Mesothelial cell of epicardium (in vitro differentiated cells): ENCODE results near the gene KCNAB3. TPM values are rescaled to one million over a fixed set of nuclear protein-coding genes. Genes with fewer than 3 reads are reported as not detected.

Experiments used
- DNase-seq, 2 experiments: peaks; one replicate each; pipeline ENCODE4 v3.0.0; 2021; ENCODE audit warnings: low spot score in 2 of 2; ENCODE audit not compliant: unreplicated experiment in 2 of 2
- H3K27ac Mint-ChIP-seq: 2 replicates; pipeline ENCODE4 v1.8.0; 2021; ENCODE audit warnings: mixed read lengths
- H3K27me3 Mint-ChIP-seq: 2 replicates; pipeline ENCODE4 v1.8.0; 2021; ENCODE audit warnings: low read depth, mixed read lengths
- H3K36me3 Mint-ChIP-seq: 2 replicates; pipeline ENCODE4 v1.8.0; 2021; ENCODE audit warnings: mixed read lengths
- H3K4me1 Mint-ChIP-seq: 2 replicates; pipeline ENCODE4 v1.8.0; 2021; ENCODE audit warnings: mixed read lengths
- H3K4me3 Mint-ChIP-seq: 2 replicates; pipeline ENCODE4 v1.8.0; 2021; ENCODE audit warnings: mild to moderate bottlenecking, moderate library complexity, mixed read lengths
- H3K9me3 Mint-ChIP-seq: 2 replicates; pipeline ENCODE4 v1.8.0; 2021; ENCODE audit warnings: mixed read lengths
- total RNA-seq: library from RNA; stranded (reverse); gene quantifications from 3 replicates; pipeline ENCODE4 v1.2.1, GENCODE V29; 2021
- TF ChIP-seq, protein P1 (sequence below): fragments of 200-600 bp; sonication (generic); IDR thresholded peaks from one replicate; pipeline ENCODE4 v1.5.0; 2021; ENCODE audit warnings: antibody characterized with exemption; ENCODE audit not compliant: unreplicated experiment

The KCNAB3 gene
- total RNA-seq, 1 donor from 2014 or later, result 18.8 TPM

DNA sequence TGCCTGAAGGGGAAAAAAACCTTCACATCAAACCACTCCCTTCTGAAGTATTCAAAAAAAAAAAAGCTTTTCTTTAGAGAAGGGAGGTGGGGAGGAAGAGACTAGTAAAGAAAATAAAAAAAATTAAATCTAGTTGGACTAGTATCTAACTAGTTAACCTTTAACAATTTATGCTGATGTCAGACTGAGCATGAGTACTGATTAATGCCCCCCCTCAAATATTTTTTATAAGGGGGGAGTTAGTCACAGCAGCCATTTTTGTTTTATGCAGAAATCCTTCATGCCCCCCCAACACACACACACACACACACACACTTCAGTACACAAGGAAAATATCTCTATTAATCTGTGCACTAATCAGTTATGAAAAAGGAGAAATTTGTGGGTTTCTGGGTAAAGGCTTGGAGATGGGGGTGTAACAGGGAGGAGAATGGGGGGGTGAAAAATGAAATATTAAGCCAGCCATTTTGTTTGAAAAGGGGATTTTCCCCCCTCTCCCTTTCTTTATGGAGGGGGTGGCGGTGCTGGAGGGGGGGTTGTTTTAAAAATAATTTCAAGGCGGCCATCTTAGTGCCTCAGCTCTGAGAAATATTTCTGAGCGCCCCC, 45.8 kb downstream of the KCNAB3 start:
- Mint-ChIP-seq H3K27ac (no peak overlapping the region), H3K4me3 (no peak overlapping the region), H3K36me3 (no peaks in the 10 kb centered on the region), H3K9me3 (no peaks in the 10 kb centered on the region), H3K4me1 (peaks cover 6% of the 10 kb centered on the region), H3K27me3 (no peaks in the 10 kb centered on the region)
- DNase-seq, result no peak
- TF ChIP-seq, protein P1, sequence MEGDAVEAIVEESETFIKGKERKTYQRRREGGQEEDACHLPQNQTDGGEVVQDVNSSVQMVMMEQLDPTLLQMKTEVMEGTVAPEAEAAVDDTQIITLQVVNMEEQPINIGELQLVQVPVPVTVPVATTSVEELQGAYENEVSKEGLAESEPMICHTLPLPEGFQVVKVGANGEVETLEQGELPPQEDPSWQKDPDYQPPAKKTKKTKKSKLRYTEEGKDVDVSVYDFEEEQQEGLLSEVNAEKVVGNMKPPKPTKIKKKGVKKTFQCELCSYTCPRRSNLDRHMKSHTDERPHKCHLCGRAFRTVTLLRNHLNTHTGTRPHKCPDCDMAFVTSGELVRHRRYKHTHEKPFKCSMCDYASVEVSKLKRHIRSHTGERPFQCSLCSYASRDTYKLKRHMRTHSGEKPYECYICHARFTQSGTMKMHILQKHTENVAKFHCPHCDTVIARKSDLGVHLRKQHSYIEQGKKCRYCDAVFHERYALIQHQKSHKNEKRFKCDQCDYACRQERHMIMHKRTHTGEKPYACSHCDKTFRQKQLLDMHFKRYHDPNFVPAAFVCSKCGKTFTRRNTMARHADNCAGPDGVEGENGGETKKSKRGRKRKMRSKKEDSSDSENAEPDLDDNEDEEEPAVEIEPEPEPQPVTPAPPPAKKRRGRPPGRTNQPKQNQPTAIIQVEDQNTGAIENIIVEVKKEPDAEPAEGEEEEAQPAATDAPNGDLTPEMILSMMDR, result no peak

DNA sequence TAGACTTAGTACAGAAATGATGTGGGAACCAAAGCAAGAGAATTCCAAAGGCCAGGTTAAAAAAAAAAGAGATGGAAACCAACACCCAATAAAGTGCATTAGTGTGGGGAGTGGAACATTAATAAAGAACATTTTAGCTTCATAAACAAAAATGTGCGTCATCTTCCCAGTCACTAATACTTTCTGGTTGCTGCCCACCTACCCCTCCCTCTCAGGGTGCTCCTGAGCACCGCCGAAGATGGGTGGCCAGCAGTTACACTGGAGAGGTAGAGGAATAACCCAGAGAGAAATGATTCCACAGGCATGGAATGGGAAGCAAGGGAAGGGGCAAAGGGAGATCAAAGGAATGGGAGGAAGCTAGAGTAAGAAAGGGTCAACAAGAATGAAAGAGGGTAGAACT, 47.0 kb downstream of the KCNAB3 start:
- Mint-ChIP-seq H3K4me1 (peaks cover 6% of the 10 kb centered on the region), H3K27me3 (no peaks in the 10 kb centered on the region), H3K9me3 (no peaks in the 10 kb centered on the region), H3K4me3 (no peak overlapping the region), H3K36me3 (no peaks in the 10 kb centered on the region), H3K27ac (no peak overlapping the region)
- no peak for DNase-seq
- TF ChIP-seq, protein P1, result no peak

DNA sequence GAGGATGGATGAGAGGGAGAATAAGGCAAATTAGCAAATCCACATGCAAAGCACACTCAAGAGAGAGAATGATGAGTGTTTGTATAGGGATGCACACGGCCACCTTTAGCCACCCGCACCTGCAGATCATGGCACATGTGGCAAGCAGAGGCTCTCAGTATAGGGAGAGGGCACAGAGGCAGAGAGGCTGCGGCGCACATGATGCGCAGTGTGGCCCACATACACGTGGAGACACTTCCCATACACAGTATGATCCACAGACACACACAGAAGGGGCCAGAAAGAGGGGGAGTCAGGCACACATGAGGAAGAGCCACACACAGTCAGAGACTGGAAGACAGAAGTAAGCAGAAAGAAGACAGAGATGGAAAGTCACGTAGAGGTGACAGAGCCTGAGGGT, 47.6 kb downstream of the KCNAB3 start:
- Mint-ChIP-seq H3K4me1 (peaks cover 6% of the 10 kb centered on the region), H3K9me3 (no peaks in the 10 kb centered on the region), H3K27me3 (no peaks in the 10 kb centered on the region), H3K36me3 (no peaks in the 10 kb centered on the region), H3K4me3 (no peak overlapping the region), H3K27ac (no peak overlapping the region)
- DNase-seq, result no peak
- TF ChIP-seq, protein P1, result no peak

DNA sequence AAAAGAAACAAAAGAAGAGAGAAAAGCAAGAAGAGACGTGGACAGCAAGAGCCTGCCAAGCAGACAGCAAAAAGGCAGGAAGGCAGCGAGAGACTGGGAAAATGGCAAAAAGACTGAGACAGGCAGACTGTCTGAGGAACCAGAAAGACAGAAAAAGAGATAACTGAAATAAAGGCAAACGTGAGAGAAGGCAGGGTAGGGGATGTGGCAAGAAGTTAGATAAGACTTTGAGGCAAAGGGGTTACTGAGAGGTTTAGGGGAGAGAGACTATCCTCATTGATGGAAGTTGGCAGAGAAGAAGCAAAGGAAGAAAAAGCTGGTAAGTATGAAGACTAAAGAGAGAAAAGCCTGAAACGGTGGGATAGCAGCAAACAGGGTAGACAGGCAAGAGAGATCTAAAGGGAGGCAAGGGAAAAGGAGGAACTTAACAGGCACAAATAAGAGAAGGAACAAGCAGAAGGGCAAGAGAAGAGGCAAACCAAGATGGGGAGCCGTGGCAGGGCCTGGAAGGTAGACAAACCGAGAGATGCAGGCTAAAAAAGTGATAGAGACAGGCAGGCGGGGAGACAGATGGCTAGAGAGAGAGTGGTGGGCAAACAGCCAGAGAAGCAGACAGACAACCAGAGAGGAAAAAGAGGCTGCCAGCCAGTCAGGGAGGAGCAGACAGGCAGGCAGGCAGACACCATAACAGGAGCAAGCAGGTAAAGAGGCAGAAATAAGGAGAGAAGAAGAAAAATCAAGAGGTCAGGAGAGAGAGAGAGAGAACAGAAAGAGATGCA, 48.2 kb downstream of the KCNAB3 start:
- TF ChIP-seq, protein P1, result no peak
- H3K9me3 Mint-ChIP-seq, result no peaks in the 10 kb centered on the region
- peaks cover 3% of the 10 kb centered on the region for H3K4me1 Mint-ChIP-seq
- peak in 1 of 2 experiments; percentile 14 for DNase-seq
- no peaks in the 10 kb centered on the region for H3K27me3 Mint-ChIP-seq
- H3K36me3 Mint-ChIP-seq, result peaks cover 2% of the 10 kb centered on the region
- H3K4me3 Mint-ChIP-seq, result no peak overlapping the region
- H3K27ac Mint-ChIP-seq, result no peak overlapping the region

DNA sequence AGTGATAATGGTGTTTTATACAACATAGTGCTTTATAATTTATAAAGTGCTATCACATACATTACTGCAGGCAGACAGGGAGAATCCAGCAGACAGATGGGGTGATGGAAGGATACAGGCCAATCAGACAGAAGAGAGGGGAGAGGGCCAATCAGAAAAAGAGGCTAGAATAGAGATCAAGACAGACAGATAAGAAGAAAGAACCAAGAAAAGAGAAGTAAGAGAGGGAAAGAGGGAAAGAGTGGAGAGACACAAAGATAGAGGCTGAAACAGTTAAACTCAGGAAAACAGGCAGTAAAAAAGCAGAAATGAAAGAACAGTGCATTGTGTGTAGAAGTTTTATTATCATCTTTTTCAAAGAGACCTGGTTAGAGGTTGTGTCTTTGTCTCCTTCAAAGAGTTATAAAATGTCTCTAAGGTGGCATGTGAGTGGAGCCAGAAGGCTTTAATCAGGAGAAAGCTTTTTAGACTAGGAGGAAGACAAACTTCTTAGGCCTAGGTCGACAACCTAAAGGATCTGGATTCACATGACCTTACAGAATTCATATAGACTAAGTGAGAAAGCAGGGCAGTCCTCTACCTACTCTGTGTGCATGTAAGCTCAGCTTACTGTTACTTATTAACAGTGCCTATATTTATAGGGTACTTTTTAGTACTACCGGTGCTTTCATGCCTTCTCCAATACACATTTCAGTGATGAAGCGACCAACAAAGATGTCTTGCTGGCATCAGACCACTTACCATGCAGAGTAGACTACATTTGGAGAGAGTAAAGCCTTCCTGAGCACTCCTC, 49.4 kb downstream of the KCNAB3 start:
- Mint-ChIP-seq H3K36me3 (peaks cover 12% of the 10 kb centered on the region), H3K27ac (no peak overlapping the region), H3K4me1 (no peaks in the 10 kb centered on the region), H3K4me3 (no peak overlapping the region), H3K9me3 (no peaks in the 10 kb centered on the region), H3K27me3 (no peaks in the 10 kb centered on the region)
- TF ChIP-seq, protein P1, result no peak
- no peak for DNase-seq
